SU-DHL-6 (cell line): ENCODE results near the gene PRR7.

Source experiments
- CTCF ChIP-seq: fragments of 200-600 bp; sonication (generic); IDR thresholded peaks from one replicate; pipeline ENCODE4 v1.5.1; 2017; ENCODE audit warnings: antibody characterized with exemption, mild to moderate bottlenecking, low read length, moderate library complexity; ENCODE audit not compliant: insufficient read depth, poor library complexity, severe bottlenecking
- EZH2phosphoT487 ChIP-seq: fragments of 200-600 bp; sonication (generic), shearing (Covaris generic); conservative IDR thresholded peaks from 2 replicates; pipeline ENCODE4 v1.6.1; 2018; ENCODE audit warnings: mild to moderate bottlenecking, antibody characterized with exemption, low read length, moderate library complexity, mixed read lengths

GRCh38 chr5:177459357-177459756 is 12.7 kb downstream of the PRR7 start:
- no peak for TF ChIP-seq CTCF
- TF ChIP-seq EZH2phosphoT487 = no peak
